Gastroesophageal sphincter (tissue), 3 donors: ENCODE measurements around the gene RBM27.
"Not testable (repeated sequence)": the region's sequence is repeated elsewhere in the genome, so short reads cannot be mapped to it uniquely, and the experiment has no call there.

Experiments
- CTCF ChIP-seq, 4 experiments: fragments of 200-600 bp in 2 of 4; fragments of 450-650 bp in 2 of 4; sonication (generic) in 1 of 4; IDR thresholded peaks; one replicate each; pipeline ENCODE4 v1.5.1; 2017 to 2019; ENCODE audit warnings: antibody characterized with exemption in 4 of 4, mild to moderate bottlenecking in 2 of 4, moderate library complexity in 2 of 4
- POLR2A ChIP-seq, 2 donors: fragments of 450-650 bp; IDR thresholded peaks; one replicate each; pipeline ENCODE4 v1.6.1; 2017; ENCODE audit warnings: antibody characterized with exemption in 2 of 2, mild to moderate bottlenecking in 2 of 2, moderate library complexity in 1 of 2
- POLR2AphosphoS5 ChIP-seq: sonication (generic); formaldehyde crosslinking; IDR thresholded peaks from one replicate; pipeline ENCODE4 v1.6.1; 2017; ENCODE audit warnings: antibody characterized with exemption

- not testable (repeated sequence) for TF ChIP-seq POLR2A (IDR thresholded peaks at IDR 0.05); CTCF (IDR thresholded peaks at IDR 0.05); POLR2AphosphoS5
Observed at GRCh38 chr5:146201795-146202194, 1.6 kb upstream of the RBM27 start.
